B cell (primary cell): Measurements from ENCODE around the gene FBXO44. TPM values are rescaled to one million over a fixed set of nuclear protein-coding genes. Genes with fewer than 3 reads are reported as not detected.

Experiments used
- ATAC-seq: fragments of 200-7000 bp; cut with Tn5 transposase; one replicate; pipeline ENCODE4 v1.10.0; 2021; ENCODE audit warnings: low read depth, mild to moderate bottlenecking, moderate number of reproducible peaks, moderate library complexity
- CTCF ChIA-PET: fragments of 350-600 bp; sonication (Branson Sonifier 250); formaldehyde crosslinking; loops from one replicate; lab custom pipeline; 2021; ENCODE audit warnings: antibody characterized with exemption, inconsistent platforms; lab: Charles Lee
- POLR2A ChIA-PET: fragments of 350-600 bp; sonication (Branson Sonifier 250); formaldehyde crosslinking; loops from one replicate; lab custom pipeline; 2021; ENCODE audit warnings: antibody characterized with exemption; lab: Charles Lee
- DNase-seq: peaks from one replicate; pipeline ENCODE4 v3.0.0; 2013
- H2AFZ ChIP-seq: 2 replicates; pipeline ENCODE4 v1.6.1; 2012; ENCODE audit warnings: mild to moderate bottlenecking, low read depth, low read length; ENCODE audit not compliant: insufficient read depth, poor library complexity, severe bottlenecking
- H3K27ac ChIP-seq, 2 donors: 1 replicate in 1 of 2; 2 replicates in 1 of 2; pipeline ENCODE4 v1.5.1; 2012 to 2013; ENCODE audit warnings: low read length in 2 of 2, mild to moderate bottlenecking in 2 of 2, moderate library complexity in 1 of 2
- H3K27me3 ChIP-seq, 4 experiments: fragments of 200-600 bp in 1 of 4; sonication (generic) in 1 of 4; replicated peaks in 1 of 4; 1 replicate in 2 of 4; 2 replicates in 2 of 4; pipeline versions ENCODE4 v1.6.1 to v1.7.0; 2013 to 2016; ENCODE audit warnings: low read length in 3 of 4, mild to moderate bottlenecking in 2 of 4, mixed read lengths in 1 of 4, moderate library complexity in 1 of 4; ENCODE audit not compliant: insufficient read depth in 4 of 4, control insufficient read depth in 3 of 4; ENCODE audit errors: control extremely low read depth in 1 of 4
- H3K36me3 ChIP-seq, 2 experiments: replicated peaks in 1 of 2; 1 replicate in 1 of 2; 2 replicates in 1 of 2; pipeline versions ENCODE4 v1.6.1 to v1.7.1; 2013; ENCODE audit warnings: low read length in 1 of 2; ENCODE audit not compliant: insufficient read depth in 2 of 2, control insufficient read depth in 1 of 2; ENCODE audit errors: control extremely low read depth in 1 of 2, extremely low read depth in 1 of 2
- H3K4me1 ChIP-seq, 2 donors: fragments of 200-600 bp in 1 of 2; sonication (generic) in 1 of 2; 1 replicate in 1 of 2; 2 replicates in 1 of 2; pipeline versions ENCODE4 v1.5.1 to v1.6.1; 2013 to 2017; ENCODE audit warnings: low read length in 2 of 2; ENCODE audit not compliant: control insufficient read depth in 2 of 2, insufficient read depth in 2 of 2
- H3K4me2 ChIP-seq: replicated peaks from 2 replicates; pipeline ENCODE3; 2012; ENCODE audit warnings: mild to moderate bottlenecking, low read depth, low read length; ENCODE audit not compliant: poor library complexity, severe bottlenecking
- H3K4me3 ChIP-seq, 5 experiments: fragments of 200-600 bp in 1 of 5; sonication (generic) in 1 of 5; 1 replicate in 3 of 5; 2 replicates in 2 of 5; pipeline versions ENCODE4 v1.5.1 to v1.7.0; 2011 to 2016; ENCODE audit warnings: low read length in 4 of 5, mild to moderate bottlenecking in 4 of 5, low read depth in 2 of 5, control low read depth in 1 of 5, moderate library complexity in 1 of 5; ENCODE audit not compliant: insufficient read depth in 1 of 5; ENCODE audit errors: control extremely low read depth in 1 of 5, extremely low read depth in 1 of 5
- H3K79me2 ChIP-seq: fragments of 200-600 bp; sonication (generic); one replicate; pipeline ENCODE4 v1.6.0; 2016; ENCODE audit warnings: low read length; ENCODE audit not compliant: control insufficient read depth, insufficient read depth
- H3K9ac ChIP-seq: fragments of 200-600 bp; sonication (generic); 2 replicates; pipeline ENCODE4 v1.6.1; 2017; ENCODE audit warnings: mild to moderate bottlenecking, low read length, moderate library complexity
- H3K9me3 ChIP-seq, 3 donors: one replicate each; pipeline versions ENCODE4 v1.6.1 to v1.7.1; 2013; ENCODE audit warnings: low read length in 2 of 3; ENCODE audit not compliant: control insufficient read depth in 2 of 3, insufficient read depth in 1 of 3; ENCODE audit errors: control extremely low read depth in 1 of 3
- H4K20me1 ChIP-seq: 2 replicates; pipeline ENCODE4 v1.6.0; 2012; ENCODE audit warnings: mild to moderate bottlenecking, low read length; ENCODE audit not compliant: insufficient read depth, control insufficient read depth, poor library complexity, severe bottlenecking
- H3K27ac Mint-ChIP-seq: one replicate; pipeline ENCODE4 v1.8.0; 2021; ENCODE audit warnings: mixed read lengths
- H3K27me3 Mint-ChIP-seq: one replicate; pipeline ENCODE4 v1.8.0; 2021; ENCODE audit warnings: mixed read lengths
- H3K4me1 Mint-ChIP-seq: one replicate; pipeline ENCODE4 v1.8.0; 2021; ENCODE audit warnings: mixed read lengths
- H3K4me3 Mint-ChIP-seq: one replicate; pipeline ENCODE4 v1.8.0; 2021; ENCODE audit warnings: mixed read lengths
- H3K9me3 Mint-ChIP-seq: one replicate; pipeline ENCODE4 v1.8.0; 2022; ENCODE audit warnings: mixed read lengths; ENCODE audit not compliant: insufficient read depth
- EZH2 ChIP-seq: IDR thresholded peaks from 2 replicates; pipeline ENCODE4 v1.6.1; 2012; ENCODE audit warnings: borderline replicate concordance, low read depth, mild to moderate bottlenecking, moderate library complexity, low read length; ENCODE audit not compliant: insufficient read depth, poor library complexity, severe bottlenecking
- WGBS: methylation state at CpG from one replicate; pipeline ENCODE4 v1.1.5; 2013; ENCODE audit warnings: missing lambda C conversion rate; ENCODE audit not compliant: insufficient coverage; 5-methylcytosine and 5-hydroxymethylcytosine counted together
- intact Hi-C: fragments of 100-400 bp; cut with micrococcal nuclease; formaldehyde crosslinking; loops from one replicate; pipeline ENCODE4 v1.10.0; 2022
- polyA plus RNA-seq: library from polyadenylated mRNA; depleted of rRNA; stranded (reverse); fragments of >200 nt; gene quantifications from 2 replicates; pipeline ENCODE4 v1.2.3, GENCODE V29; 2012
- total RNA-seq, 2 donors: library from RNA; stranded (reverse); fragments of 120-200 nt in 1 of 2; gene quantifications; 1 replicate in 1 of 2; 2 replicates in 1 of 2; pipeline versions ENCODE4 v1.2.3 to v1.2.4, GENCODE V29; 2013 to 2022
- TF ChIP-seq, protein P1 (sequence below): fragments of 200-600 bp; IDR thresholded peaks from one replicate; pipeline ENCODE4 v1.8.0; 2022; ENCODE audit warnings: antibody characterized with exemption, mild to moderate bottlenecking

Gene FBXO44
- total and polyA plus RNA-seq, 2 donors (not counting 1 experiment from before 2014, with no cell fraction given), result 61.5 to 101 TPM

- Mint-ChIP-seq H3K4me1 (no peaks in the 10 kb centered on the region), H3K27me3 (peaks cover 42% of the 10 kb centered on the region), H3K9me3 (no peaks in the 10 kb centered on the region), H3K27ac (no peak overlapping the region), H3K4me3 (no peak overlapping the region)
- no peak overlapping the region for H3K4me2 ChIP-seq
- peaks cover 0 to 12% (median 0%) of the 10 kb centered on the region in 4 experiments for H3K27me3 ChIP-seq
- H3K36me3 ChIP-seq, result no peaks in the 10 kb centered on the region
- no peaks in the 10 kb centered on the region for H3K79me2 ChIP-seq
- ATAC-seq, result no peak
- peaks cover 0 to 3% (median 0%) of the 10 kb centered on the region in 3 donors for H3K9me3 ChIP-seq
- TF ChIP-seq, protein P1, sequence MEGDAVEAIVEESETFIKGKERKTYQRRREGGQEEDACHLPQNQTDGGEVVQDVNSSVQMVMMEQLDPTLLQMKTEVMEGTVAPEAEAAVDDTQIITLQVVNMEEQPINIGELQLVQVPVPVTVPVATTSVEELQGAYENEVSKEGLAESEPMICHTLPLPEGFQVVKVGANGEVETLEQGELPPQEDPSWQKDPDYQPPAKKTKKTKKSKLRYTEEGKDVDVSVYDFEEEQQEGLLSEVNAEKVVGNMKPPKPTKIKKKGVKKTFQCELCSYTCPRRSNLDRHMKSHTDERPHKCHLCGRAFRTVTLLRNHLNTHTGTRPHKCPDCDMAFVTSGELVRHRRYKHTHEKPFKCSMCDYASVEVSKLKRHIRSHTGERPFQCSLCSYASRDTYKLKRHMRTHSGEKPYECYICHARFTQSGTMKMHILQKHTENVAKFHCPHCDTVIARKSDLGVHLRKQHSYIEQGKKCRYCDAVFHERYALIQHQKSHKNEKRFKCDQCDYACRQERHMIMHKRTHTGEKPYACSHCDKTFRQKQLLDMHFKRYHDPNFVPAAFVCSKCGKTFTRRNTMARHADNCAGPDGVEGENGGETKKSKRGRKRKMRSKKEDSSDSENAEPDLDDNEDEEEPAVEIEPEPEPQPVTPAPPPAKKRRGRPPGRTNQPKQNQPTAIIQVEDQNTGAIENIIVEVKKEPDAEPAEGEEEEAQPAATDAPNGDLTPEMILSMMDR, result no peak
- no peak for TF ChIP-seq EZH2
- ChIA-PET CTCF (no interaction called here), POLR2A (no interaction called here)
- intact Hi-C loops, result no loop called here
- H3K4me1 ChIP-seq, result no peaks in the 10 kb centered on the region
- H3K27ac ChIP-seq, result no peak overlapping the region
- 92% methylated on average over 4 of the region's 5 CpGs for WGBS
- no peak overlapping the region for H2AFZ ChIP-seq
- H4K20me1 ChIP-seq, result no peaks in the 10 kb centered on the region
- H3K9ac ChIP-seq, result no peak overlapping the region
- no peak overlapping the region for H3K4me3 ChIP-seq
- no peak for DNase-seq
These were observed 33.8 kb upstream of the FBXO44 start for GRCh38 chr1:11620924-11621323.

DNA sequence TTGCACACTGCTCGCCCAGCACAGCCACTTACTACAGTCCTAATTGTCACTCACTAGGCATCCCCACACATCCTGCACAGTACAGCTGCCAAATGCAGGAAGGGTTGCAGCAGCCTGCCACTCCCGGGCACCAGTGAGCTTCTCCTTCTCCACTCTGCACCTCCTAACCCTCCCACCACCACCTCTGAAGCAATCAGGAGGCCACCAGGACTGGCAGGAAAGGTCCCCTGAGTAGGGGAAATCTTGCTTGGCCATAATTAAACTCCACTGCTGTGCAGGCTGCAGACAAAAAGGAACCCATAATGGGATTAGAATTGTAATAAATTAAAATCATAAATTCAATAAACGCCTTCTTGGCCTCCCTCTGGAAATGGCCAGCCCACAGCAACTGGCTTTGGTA, 32.3 kb upstream of the FBXO44 start:
- H3K27me3 Mint-ChIP-seq, result peaks cover 48% of the 10 kb centered on the region
- Histone ChIP-seq H3K27me3 (peaks cover 0 to 20% (median 0%) of the 10 kb centered on the region in 4 experiments), H3K79me2 (no peaks in the 10 kb centered on the region), H2AFZ (no peak overlapping the region), H3K4me2 (no peak overlapping the region), H3K9me3 (peaks cover 0 to 3% (median 0%) of the 10 kb centered on the region in 3 donors), H3K4me3 (no peak overlapping the region), H3K9ac (no peak overlapping the region), H3K27ac (no peak overlapping the region), H3K36me3 (no peaks in the 10 kb centered on the region), H4K20me1 (no peaks in the 10 kb centered on the region), H3K4me1 (no peaks in the 10 kb centered on the region)
- H3K27ac Mint-ChIP-seq, result no peak overlapping the region
- DNase-seq (no peak), ATAC-seq (no peak)
- no peak overlapping the region for H3K4me3 Mint-ChIP-seq
- no peaks in the 10 kb centered on the region for H3K4me1 Mint-ChIP-seq
- intact Hi-C loops, result no loop called here
- no peak for TF ChIP-seq EZH2
- TF ChIP-seq, protein P1, result no peak
- no peaks in the 10 kb centered on the region for H3K9me3 Mint-ChIP-seq
- ChIA-PET CTCF (no interaction called here), POLR2A (no interaction called here)
- WGBS, result 44% methylated on average over 2 of the region's 3 CpGs
